IPS-NIHi7 (cell line): Measurements from ENCODE around the gene PKD1L1.

Experiments used
- DNase-seq: peaks from one replicate; pipeline ENCODE4 v3.0.0; 2012; ENCODE audit warnings: mixed read lengths; ENCODE audit errors: extremely low spot score

Gene PKD1L1

GRCh38 chr7:47906883-47907282 lies 41.4 kb downstream of the PKD1L1 start:
- DNase-seq = no peak

GRCh38 chr7:47905076-47905920 lies 43.0 kb downstream of the PKD1L1 start:
- no peak for DNase-seq

GRCh38 chr7:47902013-47902412 lies 46.3 kb downstream of the PKD1L1 start:
- DNase-seq = no peak

- no peak for DNase-seq
Observed at GRCh38 chr7:47901542-47901941, 46.7 kb downstream of the PKD1L1 start.

GRCh38 chr7:47897831-47898230 lies 50.4 kb downstream of the PKD1L1 start:
- no peak for DNase-seq

- DNase-seq = peak; percentile 48
Observed at GRCh38 chr7:47896809-47897423, 51.4 kb downstream of the PKD1L1 start.

- no peak for DNase-seq
Observed at GRCh38 chr7:47895026-47895425, 53.2 kb downstream of the PKD1L1 start.

GRCh38 chr7:47893721-47894365 lies 54.4 kb downstream of the PKD1L1 start:
- no peak for DNase-seq

GRCh38 chr7:47893238-47893637 lies 55.0 kb downstream of the PKD1L1 start:
- DNase-seq = peak; percentile 85

- DNase-seq = no peak
Observed at GRCh38 chr7:47890606-47891005, 57.7 kb downstream of the PKD1L1 start.

- DNase-seq = no peak
Observed at GRCh38 chr7:47890125-47890524, 58.1 kb downstream of the PKD1L1 start.

- DNase-seq = no peak
Observed at GRCh38 chr7:47889723-47890122, 58.5 kb downstream of the PKD1L1 start.

GRCh38 chr7:47888371-47889265 lies 59.6 kb downstream of the PKD1L1 start:
- no peak for DNase-seq

- DNase-seq = no peak
Observed at GRCh38 chr7:47887016-47887640, 61.1 kb downstream of the PKD1L1 start.

- DNase-seq = no peak
Observed at GRCh38 chr7:47885987-47886811, 62.1 kb downstream of the PKD1L1 start.

GRCh38 chr7:47885309-47885986 lies 62.8 kb downstream of the PKD1L1 start:
- no peak for DNase-seq

- no peak for DNase-seq
Observed at GRCh38 chr7:47884675-47885074, 63.6 kb downstream of the PKD1L1 start.

- DNase-seq = no peak
Observed at GRCh38 chr7:47882635-47883034, 65.6 kb downstream of the PKD1L1 start.

- no peak for DNase-seq
Observed at GRCh38 chr7:47881256-47881655, 67.0 kb downstream of the PKD1L1 start.

GRCh38 chr7:47878662-47879061 lies 69.6 kb downstream of the PKD1L1 start:
- no peak for DNase-seq
